Dermis blood vessel endothelial cell (primary cell): ENCODE results near the gene ATXN1. TPM values are rescaled to one million over a fixed set of nuclear protein-coding genes. Genes with fewer than 3 reads are reported as not detected.
A peak's percentile ranks its signal among the peaks of the same experiment; 100 is the strongest.

Experiments used
- DNase-seq: peaks from one replicate; pipeline ENCODE4 v3.0.0; 2010
- total RNA-seq: library from RNA; depleted of rRNA; stranded (reverse); fragments of >200 nt; gene quantifications from 2 replicates; pipeline ENCODE4 v1.2.3, GENCODE V29; 2014

Gene ATXN1
- total RNA-seq, 1 donor from 2014 or later: 15.3 TPM

DNA sequence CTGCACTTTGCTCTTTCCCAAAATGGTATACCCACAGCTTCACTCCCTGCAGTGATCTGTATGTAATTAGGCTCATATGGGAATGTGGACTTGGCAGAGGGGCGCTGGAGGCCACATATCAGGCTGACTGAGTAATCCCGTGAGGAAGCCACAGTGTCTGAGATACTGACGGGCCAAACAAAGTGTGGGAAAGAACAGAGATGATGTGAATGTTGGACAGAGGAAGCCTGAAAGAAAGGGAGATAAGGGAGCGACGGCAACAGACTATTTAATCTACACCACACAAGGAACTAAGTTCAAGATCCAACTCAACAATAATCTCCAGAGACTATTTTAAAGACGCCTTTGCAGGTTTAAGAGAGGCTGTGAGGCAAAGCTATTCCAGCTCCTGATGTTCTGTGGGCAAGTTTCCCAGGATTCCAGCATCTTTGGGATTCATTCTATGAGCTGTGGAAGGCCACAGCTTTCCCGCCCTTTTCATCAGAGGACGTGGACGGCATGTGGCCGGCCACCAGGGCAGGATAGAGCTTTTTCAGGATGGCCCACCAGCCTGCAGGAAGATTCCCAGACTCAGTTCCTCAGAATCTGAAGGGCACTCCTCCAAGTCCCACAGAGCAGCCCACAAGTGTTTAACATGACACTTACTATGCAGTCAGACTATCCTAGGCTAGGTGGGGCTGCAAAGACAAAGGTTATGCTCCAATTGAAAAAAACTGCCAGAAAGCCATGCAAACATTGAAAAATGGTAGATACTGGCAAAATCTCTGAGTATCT, 237.5 kb downstream of the ATXN1 start:
- no peak for DNase-seq

DNA sequence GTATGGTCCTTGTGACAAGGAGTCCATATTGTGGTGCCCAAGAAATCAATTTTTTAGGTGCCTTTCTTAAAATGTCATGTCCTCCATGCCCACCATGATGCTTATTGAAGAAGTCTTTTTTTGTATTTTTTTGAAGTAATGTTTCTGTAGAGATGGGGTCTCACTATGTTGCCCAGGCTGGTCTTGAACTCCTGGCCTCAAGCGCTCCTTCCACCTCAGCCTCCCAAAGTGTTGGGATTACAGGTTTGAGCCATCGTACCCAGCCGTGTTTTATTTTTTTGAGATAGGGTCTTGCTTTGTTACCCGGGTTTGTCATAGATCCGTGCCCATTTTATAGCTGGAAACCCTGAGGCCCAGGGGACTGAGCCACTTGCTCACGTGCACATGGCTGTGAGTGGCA, 238.3 kb downstream of the ATXN1 start:
- DNase-seq: no peak

DNA sequence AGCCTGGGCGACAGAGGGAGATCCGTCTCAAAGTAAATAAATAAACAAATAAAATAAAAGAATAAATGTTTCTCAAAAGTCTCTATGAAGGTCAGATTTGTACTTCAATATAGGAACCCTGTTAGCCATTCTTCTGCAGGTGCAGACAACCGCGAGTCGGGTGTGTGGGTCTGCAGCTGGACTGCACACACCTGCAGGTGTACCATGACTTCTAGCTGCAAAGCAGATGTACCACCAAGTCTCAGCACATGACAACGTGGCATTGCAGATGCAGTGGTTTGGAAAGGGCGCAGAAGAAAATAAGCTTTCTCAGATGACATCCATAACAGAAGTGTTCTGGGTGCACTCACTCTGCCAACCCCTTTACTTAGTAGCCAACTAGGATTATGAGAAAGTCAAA, 239.7 kb downstream of the ATXN1 start:
- no peak for DNase-seq

- peak; percentile 24 for DNase-seq
Measured at GRCh38 chr6:16519265-16520242, 241.7 kb downstream of the ATXN1 start.

DNA sequence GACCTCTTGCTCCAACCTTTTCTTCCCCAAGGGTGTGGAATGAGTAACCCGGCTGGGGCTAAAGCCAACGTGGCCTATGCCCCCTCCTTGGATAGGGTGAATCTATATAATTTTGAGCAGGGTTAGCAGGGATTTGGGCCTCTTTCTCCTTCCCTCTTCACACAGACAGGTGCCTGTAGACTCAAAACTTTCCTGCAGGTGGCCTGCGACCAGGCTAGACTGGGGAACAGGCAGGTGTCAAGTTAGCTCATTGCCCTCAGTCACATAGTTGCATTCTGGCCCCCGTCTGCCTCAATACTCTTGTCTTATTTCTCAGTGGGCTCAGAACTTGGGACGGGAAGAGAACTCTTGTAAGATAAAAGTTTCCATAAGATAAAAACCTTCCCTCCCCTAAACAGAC, 243.0 kb downstream of the ATXN1 start:
- no peak for DNase-seq

GRCh38 chr6:16514249-16514648, 247.0 kb downstream of the ATXN1 start:
- peak; percentile 69 for DNase-seq

DNA sequence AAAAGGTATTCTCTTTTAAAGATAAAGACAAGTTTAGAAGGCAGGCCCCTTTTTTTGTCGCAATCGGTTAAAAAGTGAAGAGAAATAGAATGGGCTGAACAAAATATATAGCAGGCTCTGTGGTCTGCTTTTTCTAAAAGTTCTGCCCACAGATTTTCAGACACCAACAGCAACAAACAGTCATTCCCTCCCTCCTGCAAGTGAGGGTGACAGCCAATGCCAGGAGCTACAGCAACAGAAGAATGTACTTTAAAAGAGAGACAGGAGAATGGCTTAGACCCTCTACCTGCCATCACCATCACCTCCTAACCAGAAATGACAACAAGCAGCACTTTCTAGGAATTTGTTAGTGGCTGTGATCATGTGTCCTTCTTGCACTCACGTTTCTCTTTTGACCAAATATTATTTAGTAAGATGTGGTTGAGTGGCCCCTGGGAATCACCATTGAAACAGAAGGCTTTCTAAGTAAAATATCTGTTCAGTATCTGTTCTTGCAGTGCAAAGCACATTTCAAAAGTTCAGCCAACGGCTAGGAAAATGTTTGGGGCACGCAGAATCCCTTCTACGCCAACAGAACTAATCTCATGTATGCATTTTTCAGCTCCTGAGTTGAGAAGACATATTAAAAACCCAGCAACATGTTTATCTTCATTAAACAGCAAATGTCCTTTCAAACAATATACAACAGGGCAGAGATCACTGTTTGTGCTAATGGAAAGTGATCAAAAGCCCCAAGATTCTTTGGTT, 248.5 kb downstream of the ATXN1 start:
- no peak for DNase-seq

DNA sequence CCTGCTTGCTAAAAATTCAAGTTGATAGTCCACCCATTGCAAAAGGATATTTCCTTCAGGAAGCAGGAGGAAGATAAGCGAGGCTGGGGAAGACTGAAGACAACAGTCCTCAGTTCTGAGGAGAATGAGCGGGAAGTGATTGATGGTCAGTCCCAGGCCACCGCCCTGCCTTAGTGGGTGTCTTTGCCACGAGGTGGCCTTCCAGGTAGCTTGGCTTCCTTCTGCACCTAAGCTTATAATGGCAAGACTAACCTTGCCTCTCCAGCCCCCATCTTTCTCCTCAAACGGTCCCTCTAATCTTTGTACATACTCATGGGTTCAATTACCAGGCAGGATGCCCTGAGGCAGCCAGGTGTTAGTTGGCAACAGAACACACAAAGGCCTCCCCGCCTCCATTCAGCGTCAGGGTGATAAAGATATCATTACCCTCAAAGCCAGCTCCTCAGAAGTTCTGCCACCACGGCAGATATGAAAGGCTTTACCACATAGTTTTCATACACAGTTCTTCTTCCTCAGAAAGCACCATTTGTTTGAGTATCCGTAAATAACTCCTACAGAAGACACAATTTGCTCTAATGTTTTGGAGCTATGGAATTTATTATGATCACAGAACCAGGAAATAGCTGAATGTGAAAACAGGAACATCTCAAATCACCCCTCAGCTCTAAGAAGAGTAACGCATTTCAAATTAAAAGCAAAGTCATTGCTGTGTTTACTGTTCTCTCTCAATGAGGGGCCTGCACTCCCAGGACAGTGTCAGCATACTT, 249.4 kb downstream of the ATXN1 start:
- peak; percentile 20 for DNase-seq

DNA sequence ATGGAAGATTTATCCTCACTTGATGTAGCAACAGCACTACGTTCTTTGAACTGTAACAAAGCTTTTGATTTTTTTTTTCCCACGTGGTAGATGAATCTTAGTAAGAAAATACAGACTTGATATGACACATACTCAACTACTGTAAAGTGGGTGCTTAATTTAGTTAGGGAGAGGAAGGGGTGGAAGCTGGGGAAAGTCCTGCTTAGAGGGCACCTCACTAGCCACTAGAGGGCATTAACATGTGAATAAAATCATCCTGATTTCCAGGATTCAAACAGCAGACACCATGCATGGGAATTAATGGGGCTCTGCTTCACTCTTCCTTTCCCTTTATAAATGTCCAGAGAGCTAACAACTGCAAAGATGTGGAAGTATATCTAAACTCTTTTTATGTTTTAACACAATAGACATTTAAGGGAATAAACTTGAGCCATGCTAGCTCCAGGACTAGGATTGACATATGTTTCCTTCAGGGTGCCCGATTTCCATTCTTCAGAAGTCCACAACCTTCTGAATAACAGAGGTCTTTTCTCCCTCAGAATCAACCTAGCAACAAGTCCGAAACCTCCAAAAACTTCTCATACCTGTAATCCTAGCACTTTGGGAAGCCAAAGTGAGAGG, 250.1 kb downstream of the ATXN1 start:
- peak; percentile 71 for DNase-seq

GRCh38 chr6:16510245-16510644, 251.0 kb downstream of the ATXN1 start:
- no peak for DNase-seq

GRCh38 chr6:16508959-16509358, 252.3 kb downstream of the ATXN1 start:
- DNase-seq: no peak

GRCh38 chr6:16505711-16506357, 255.4 kb downstream of the ATXN1 start:
- DNase-seq: no peak

DNA sequence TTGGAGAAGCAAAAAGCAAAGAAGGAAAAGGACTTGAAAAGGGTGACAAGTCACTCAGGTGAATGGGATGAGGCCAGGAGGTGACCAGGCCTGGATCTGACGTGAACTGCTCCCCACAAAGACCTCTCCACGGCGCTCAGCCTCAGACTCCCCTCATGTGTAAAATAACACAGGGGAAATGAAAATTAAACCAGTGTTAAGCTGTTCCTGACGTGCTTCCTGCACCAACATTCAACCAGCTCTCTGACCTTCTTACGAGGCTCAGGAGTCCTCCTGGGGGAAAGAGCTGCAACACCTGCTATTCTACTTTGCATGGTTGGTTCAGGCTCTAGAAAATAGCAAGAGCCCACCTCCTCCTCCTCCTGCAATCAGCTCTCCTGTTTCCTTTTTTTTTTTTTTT, 256.7 kb downstream of the ATXN1 start:
- no peak for DNase-seq

GRCh38 chr6:16503970-16504415, 257.3 kb downstream of the ATXN1 start:
- no peak for DNase-seq

- DNase-seq: no peak
Measured at GRCh38 chr6:16503241-16503775, 258.0 kb downstream of the ATXN1 start.

DNA sequence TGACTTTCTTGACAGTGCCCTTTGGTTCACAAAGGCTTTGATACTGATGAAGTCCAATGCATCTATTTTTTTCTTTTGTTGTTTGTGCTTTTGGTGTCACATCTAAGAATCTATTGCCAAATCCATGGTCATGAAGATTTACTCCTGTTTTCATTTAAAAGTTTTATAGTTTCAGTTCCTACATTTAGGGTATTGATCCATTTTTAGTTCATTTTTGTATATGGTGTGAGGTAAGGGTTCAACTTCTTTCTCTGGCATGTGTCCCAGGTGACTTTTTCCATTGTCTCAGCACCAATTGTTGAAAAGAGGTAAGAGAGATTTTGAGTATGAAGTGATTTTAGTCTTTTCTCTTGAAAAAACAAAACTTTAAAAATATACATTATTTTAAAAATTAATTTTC, 262.3 kb downstream of the ATXN1 start:
- no peak for DNase-seq

- no peak for DNase-seq
Measured at GRCh38 chr6:16498237-16498636, 263.0 kb downstream of the ATXN1 start.

GRCh38 chr6:16496991-16497801, 264.1 kb downstream of the ATXN1 start:
- DNase-seq: no peak

GRCh38 chr6:16496210-16496609, 265.1 kb downstream of the ATXN1 start:
- no peak for DNase-seq

DNA sequence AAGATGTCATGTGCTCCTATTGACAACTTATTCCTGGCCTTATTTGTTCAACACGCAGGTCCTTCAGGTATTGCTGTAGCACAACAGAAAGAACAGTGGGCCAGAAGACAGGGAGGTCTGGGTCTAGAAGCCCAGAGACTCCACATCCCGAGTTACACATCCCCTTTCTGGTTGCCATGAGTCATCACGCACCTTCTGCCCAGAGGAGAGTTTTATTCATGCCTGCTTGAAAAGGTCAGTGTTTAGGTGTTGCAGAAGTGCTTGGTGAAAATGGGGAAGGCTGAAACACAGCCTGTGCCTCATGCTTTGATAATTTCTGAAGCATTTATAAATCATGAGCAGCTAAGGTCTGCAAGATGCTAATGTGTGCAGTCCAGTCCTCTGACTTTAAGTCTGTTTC, 266.5 kb downstream of the ATXN1 start:
- DNase-seq: no peak
